SK-N-DZ (cell line): ENCODE data around the gene LRRC8C.
"Not testable (repeated sequence)": the region's sequence is repeated elsewhere in the genome, so short reads cannot be mapped to it uniquely, and the experiment has no call there.

ENCODE experiments used
- DNase-seq: peaks from one replicate; pipeline ENCODE4 v3.0.0-alpha.2; 2015; ENCODE audit warnings: low spot score

LRRC8C gene

GRCh38 chr1:89703469-89703868 is 70.5 kb downstream of the LRRC8C start:
- no peak for DNase-seq

GRCh38 chr1:89704014-89704413 is 71.1 kb downstream of the LRRC8C start:
- no peak for DNase-seq

- DNase-seq = not testable (repeated sequence)
Measured at GRCh38 chr1:89704885-89705284, 72.0 kb downstream of the LRRC8C start.

GRCh38 chr1:89705901-89706699 is 73.2 kb downstream of the LRRC8C start:
- no peak for DNase-seq

- DNase-seq = no peak
Measured at GRCh38 chr1:89706700-89707012, 73.7 kb downstream of the LRRC8C start.

GRCh38 chr1:89708751-89709375 is 75.9 kb downstream of the LRRC8C start:
- DNase-seq = no peak

- DNase-seq = no peak
Measured at GRCh38 chr1:89710498-89711139, 77.7 kb downstream of the LRRC8C start.

- no peak for DNase-seq
Measured at GRCh38 chr1:89711140-89711778, 78.3 kb downstream of the LRRC8C start.

- DNase-seq = peak; percentile 45
Measured at GRCh38 chr1:89712420-89712819, 79.5 kb downstream of the LRRC8C start.

DNA sequence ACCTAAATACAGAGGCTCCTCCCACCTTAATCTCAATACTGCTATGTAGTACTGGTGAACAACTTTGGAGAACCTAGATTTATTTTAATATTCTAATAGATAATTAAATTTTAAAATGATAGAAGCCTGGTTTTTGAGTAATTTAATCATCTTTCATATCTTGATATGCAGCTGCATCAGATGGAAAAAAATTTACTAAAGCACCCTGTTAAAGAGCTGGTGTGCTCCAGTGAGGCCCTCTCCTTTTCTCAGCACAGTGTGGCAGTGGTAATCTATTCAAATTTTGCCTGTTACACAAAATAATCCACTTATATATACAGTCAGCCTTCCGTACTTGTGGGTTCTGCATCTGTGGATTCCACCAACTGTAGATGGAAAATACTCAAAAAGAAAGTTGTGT is 82.8 kb downstream of the LRRC8C start:
- DNase-seq = no peak

GRCh38 chr1:89719502-89720306 is 86.8 kb downstream of the LRRC8C start:
- no peak for DNase-seq

GRCh38 chr1:89720839-89721238 is 87.9 kb downstream of the LRRC8C start:
- DNase-seq = no peak

DNA sequence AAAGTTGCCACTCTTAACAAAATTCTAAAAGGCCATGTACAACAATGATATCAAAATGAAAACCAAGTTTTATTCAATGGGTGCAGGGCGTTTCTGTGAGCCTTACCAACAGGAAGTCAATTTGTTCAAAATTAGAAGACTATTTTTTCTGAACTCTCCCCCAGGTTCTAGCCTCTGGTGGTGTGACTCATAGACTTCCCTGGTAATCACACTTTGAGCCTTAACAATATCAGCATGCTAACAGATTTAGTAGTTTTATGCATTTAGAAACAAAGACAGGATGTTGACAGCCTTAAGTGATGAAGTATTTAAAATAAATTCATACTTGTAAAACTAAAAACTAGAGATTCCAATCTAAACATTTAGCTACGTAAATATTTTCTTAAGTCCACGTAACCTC is 88.4 kb downstream of the LRRC8C start:
- DNase-seq = no peak

DNA sequence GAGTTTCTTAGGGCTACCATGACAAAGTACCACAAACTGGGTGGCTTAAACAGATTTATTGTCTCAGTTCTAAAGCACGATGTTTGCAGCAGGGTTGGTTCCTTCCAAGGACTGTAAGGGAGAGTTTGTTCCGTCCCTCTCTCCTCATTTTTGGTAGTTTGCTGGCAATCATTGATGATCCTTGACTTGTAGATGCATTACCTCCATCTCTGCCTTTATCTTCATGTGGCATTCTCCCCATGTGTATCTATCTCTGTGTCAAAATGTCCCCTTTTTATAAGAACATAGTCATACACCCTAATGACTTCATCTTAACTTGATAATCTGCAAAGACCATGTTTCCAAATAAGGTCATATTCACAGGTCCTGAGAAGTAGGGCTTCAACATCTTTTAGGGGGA is 90.2 kb downstream of the LRRC8C start:
- DNase-seq = no peak

- no peak for DNase-seq
Measured at GRCh38 chr1:89723863-89724262, 90.9 kb downstream of the LRRC8C start.

DNA sequence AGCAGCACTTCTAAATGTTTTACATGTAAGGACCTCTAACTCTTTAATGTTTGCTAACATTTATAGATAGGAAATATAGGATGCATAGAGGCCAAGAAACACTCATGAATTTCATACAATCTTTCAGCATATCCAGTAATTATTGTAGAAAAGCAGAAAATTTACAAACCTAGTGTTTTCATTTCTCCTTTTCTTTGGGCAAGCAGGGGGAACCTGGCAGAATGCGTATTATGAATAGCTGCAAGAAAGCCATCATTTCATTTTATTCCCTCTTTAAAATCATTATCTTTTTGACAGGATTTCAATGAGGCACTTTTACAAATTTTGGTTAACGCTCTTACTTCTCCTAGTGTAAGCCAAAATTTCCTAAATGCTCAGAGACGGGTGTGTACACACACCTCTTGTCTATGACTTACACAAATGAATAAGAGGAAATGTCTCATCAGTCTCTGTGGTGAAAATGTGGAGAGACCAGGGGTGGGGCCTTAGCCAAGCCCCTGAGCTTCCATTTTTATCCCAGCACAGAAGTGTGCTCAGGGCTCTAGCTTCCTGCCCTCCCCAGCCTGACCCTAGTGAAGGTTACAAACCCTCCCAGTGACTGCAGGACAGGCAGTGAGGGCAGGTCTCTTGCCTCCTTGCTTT is 91.6 kb downstream of the LRRC8C start:
- DNase-seq = no peak

DNA sequence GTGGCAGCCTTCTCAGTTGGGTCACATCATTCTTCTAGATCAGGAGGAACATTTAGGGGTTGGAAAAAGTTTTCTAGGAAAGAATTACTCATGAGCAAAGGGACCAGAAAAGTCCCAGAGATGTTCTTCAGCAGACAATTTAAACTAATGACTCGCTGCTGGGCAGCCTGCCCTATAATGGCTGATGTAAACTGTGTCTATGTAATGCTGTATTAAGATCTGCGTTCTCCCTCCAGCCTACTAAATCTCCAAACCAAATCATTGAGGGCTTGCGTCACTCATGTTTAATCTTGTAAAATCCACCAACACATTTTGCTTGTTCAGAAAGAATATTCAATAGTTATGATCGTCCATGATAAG is 92.1 kb downstream of the LRRC8C start:
- DNase-seq = no peak

- DNase-seq = no peak
Measured at GRCh38 chr1:89725631-89726030, 92.7 kb downstream of the LRRC8C start.

- DNase-seq = no peak
Measured at GRCh38 chr1:89727517-89728312, 94.8 kb downstream of the LRRC8C start.

DNA sequence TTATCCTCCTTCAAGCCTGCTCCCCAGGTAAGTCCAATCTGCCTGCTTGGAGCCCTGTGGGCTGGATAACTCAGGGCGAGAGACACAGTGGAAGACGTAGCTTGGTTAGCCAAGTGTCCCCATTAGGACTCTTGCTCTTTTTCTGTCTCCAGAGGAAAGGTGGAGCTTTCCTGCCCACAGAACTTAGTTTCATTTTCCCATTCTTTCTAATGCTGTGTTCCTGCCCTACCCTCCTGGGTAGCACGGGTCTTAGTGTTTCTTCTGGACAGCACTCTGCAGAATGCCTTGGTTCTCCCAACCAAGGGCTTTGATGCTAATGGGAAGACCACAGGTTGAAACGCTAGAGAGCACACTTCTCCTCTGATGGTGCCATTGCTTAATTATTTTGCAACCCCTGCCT is 95.5 kb downstream of the LRRC8C start:
- DNase-seq = no peak
